Activated naive CD8-positive, alpha-beta T cell treated with anti-CD3 and anti-CD28 coated beads, Interleukin-2, amount 10 ng/mL, durations not matched to agents 7 days and 5 days (primary cell): ENCODE measurements around the gene EXOC6. TPM values are rescaled to one million over a fixed set of nuclear protein-coding genes. Genes with fewer than 3 reads are reported as not detected.
"Not testable (repeated sequence)": the region's sequence is repeated elsewhere in the genome, so short reads cannot be mapped to it uniquely, and the experiment has no call there.

Experiments used
- ATAC-seq: fragments of 150-1000 bp; cut with Tn5 transposase; one replicate; pipeline ENCODE4 v1.10.0; 2021; ENCODE audit warnings: low read depth, moderate library complexity
- POLR2A ChIA-PET: fragments of 350-600 bp; sonication (Branson Sonifier 250); formaldehyde crosslinking; loops from one replicate; lab custom pipeline; 2021; ENCODE audit warnings: antibody characterized with exemption; lab: Charles Lee
- DNase-seq: peaks from one replicate; pipeline ENCODE4 v3.0.0; 2021
- H3K27ac Mint-ChIP-seq: one replicate; pipeline ENCODE4 v1.8.0; 2022; ENCODE audit warnings: mild to moderate bottlenecking, mixed read lengths
- H3K27me3 Mint-ChIP-seq: one replicate; pipeline ENCODE4 v1.8.0; 2022; ENCODE audit warnings: mild to moderate bottlenecking, moderate library complexity, mixed read lengths
- H3K36me3 Mint-ChIP-seq: one replicate; pipeline ENCODE4 v1.8.0; 2021; ENCODE audit warnings: mild to moderate bottlenecking, mixed read lengths
- H3K4me1 Mint-ChIP-seq: one replicate; pipeline ENCODE4 v1.8.0; 2021; ENCODE audit warnings: mixed read lengths
- H3K4me3 Mint-ChIP-seq: one replicate; pipeline ENCODE4 v1.8.0; 2022; ENCODE audit warnings: mild to moderate bottlenecking, moderate library complexity, mixed read lengths
- H3K9me3 Mint-ChIP-seq: one replicate; pipeline ENCODE4 v1.8.0; 2021; ENCODE audit warnings: mixed read lengths
- total RNA-seq, 2 experiments: library from RNA; stranded (reverse); gene quantifications; one replicate each; pipeline ENCODE4 v1.2.3, GENCODE V29; 2021

EXOC6 gene
- total RNA-seq, 2 experiments from 2014 or later: 10.4 to 10.6 TPM

DNA sequence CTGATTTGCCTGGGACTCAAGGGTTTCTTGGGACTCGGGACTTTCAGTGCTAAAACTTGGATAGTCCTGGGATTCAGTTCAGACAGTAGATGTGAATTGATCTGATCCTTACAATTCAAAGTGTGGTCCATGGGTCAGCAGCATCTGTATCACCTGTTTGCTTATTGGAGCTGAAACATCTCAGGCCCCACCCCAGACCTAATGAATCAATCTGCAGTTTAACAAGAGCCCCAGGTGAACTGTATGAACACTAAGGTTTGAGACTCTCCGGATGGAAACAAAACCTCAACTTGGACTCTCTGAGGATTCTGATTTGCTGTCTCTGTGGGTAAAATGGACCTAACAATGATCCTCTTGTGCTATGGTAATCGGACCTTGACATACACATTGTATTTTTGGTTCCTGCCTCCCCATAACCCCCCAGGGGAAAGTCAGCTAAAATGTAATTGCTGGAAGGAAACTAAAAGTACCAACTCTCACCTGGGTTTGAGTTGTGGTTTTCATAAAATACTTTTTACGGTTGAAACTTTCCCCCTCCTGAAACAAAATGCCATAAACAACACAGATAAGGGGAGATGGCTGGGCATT, 237.0 kb downstream of the EXOC6 start:
- H3K4me3 Mint-ChIP-seq: no peak overlapping the region
- no peak overlapping the region for H3K27ac Mint-ChIP-seq
- ATAC-seq (no peak), DNase-seq (no peak)
- H3K36me3 Mint-ChIP-seq: no peaks in the 10 kb centered on the region
- H3K4me1 Mint-ChIP-seq: no peaks in the 10 kb centered on the region
- H3K9me3 Mint-ChIP-seq: no peaks in the 10 kb centered on the region
- POLR2A ChIA-PET: no interaction called here
- peaks cover 11% of the 10 kb centered on the region for H3K27me3 Mint-ChIP-seq

DNA sequence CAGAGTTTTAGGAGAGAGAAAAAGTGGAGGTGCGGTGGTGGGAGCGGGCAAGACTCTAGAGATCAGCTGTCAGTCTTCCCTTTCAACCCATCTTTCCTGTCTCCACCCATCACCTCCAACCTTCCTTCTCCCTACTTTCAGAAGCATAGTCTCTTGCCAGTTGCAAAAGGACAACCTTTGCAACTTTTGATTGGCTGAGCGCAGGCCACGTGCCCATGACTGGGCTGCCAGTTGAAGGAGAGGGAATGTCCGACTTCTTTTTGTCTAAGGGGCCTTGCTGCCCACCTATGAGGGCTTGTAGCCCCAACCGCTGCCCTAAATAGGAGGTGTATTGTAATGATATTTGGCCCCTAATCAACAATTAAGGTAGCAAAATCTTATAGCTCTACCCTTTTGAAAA, 238.0 kb downstream of the EXOC6 start:
- no peaks in the 10 kb centered on the region for H3K9me3 Mint-ChIP-seq
- H3K4me1 Mint-ChIP-seq: no peaks in the 10 kb centered on the region
- H3K4me3 Mint-ChIP-seq: no peak overlapping the region
- DNase-seq: no peak
- H3K27ac Mint-ChIP-seq: no peak overlapping the region
- peaks cover 10% of the 10 kb centered on the region for H3K27me3 Mint-ChIP-seq
- H3K36me3 Mint-ChIP-seq: no peaks in the 10 kb centered on the region
- POLR2A ChIA-PET: no interaction called here
- ATAC-seq: no peak

DNA sequence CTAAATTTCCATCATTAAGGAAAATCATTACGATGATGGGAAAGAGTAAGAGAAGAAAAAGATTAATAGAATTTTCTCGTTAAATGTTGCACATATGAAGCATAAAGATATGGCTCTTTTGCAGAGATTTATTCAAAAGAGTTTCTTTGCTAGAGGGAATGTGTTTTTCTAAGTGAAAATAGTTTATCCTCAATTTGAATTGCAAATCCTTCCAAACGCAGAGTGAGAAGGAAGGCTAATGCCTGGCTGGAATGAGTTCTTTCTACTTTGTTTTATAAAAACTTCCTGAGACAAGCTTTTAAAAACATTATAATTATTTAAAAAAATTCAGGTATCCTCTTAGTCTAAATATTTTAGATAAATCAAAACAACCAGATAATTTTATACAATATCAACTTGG, 239.5 kb downstream of the EXOC6 start:
- Mint-ChIP-seq H3K27ac (no peak overlapping the region), H3K36me3 (no peaks in the 10 kb centered on the region), H3K4me1 (no peaks in the 10 kb centered on the region), H3K4me3 (no peak overlapping the region), H3K27me3 (peaks cover 4% of the 10 kb centered on the region), H3K9me3 (no peaks in the 10 kb centered on the region)
- POLR2A ChIA-PET: no interaction called here
- DNase-seq: no peak
- ATAC-seq: no peak

DNA sequence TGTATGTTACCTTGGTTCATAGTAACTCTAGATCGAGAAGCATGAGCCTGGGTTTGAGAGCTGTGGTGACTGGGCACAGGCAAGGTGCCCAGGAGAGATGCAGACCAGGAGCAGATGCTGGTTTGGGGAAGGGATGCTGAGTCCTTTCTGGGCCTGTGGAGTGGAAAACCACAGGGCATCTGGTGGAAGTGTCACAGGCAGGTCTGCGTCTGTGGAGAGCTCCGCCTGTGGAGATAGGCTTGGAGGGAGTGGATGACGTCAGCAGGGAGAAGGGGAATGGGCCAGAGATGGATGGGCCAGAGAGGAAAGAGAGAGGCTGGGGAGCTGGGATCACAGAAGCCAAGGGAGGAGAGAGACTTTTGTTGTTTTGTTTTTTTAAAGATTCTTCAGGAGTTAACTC, 240.1 kb downstream of the EXOC6 start:
- peaks cover 4% of the 10 kb centered on the region for H3K27me3 Mint-ChIP-seq
- H3K27ac Mint-ChIP-seq: no peak overlapping the region
- no peak overlapping the region for H3K4me3 Mint-ChIP-seq
- no peaks in the 10 kb centered on the region for H3K36me3 Mint-ChIP-seq
- DNase-seq (no peak), ATAC-seq (no peak)
- H3K9me3 Mint-ChIP-seq: no peaks in the 10 kb centered on the region
- POLR2A ChIA-PET: interaction anchor here (0.7 kb wide), 1 partner anchor 12 kb away, joined by 5 read pairs; no protein-coding TSS in a partner anchor
- no peaks in the 10 kb centered on the region for H3K4me1 Mint-ChIP-seq

GRCh38 chr10:93090619-93091018, 242.3 kb downstream of the EXOC6 start:
- ATAC-seq (no peak), DNase-seq (no peak)
- Mint-ChIP-seq H3K4me1 (no peaks in the 10 kb centered on the region), H3K4me3 (no peak overlapping the region), H3K36me3 (no peaks in the 10 kb centered on the region), H3K9me3 (no peaks in the 10 kb centered on the region), H3K27ac (no peak overlapping the region), H3K27me3 (peaks cover 4% of the 10 kb centered on the region)
- POLR2A ChIA-PET: no interaction called here

- H3K4me3 Mint-ChIP-seq: no peak overlapping the region
- POLR2A ChIA-PET: no interaction called here
- H3K27ac Mint-ChIP-seq: no peak overlapping the region
- H3K36me3 Mint-ChIP-seq: no peaks in the 10 kb centered on the region
- H3K27me3 Mint-ChIP-seq: peaks cover 2% of the 10 kb centered on the region
- H3K9me3 Mint-ChIP-seq: no peaks in the 10 kb centered on the region
- DNase-seq (no peak), ATAC-seq (no peak)
- no peaks in the 10 kb centered on the region for H3K4me1 Mint-ChIP-seq
Observed at GRCh38 chr10:93091960-93092359, 243.6 kb downstream of the EXOC6 start.

GRCh38 chr10:93095225-93095624, 246.9 kb downstream of the EXOC6 start:
- Mint-ChIP-seq H3K4me1 (no peaks in the 10 kb centered on the region), H3K36me3 (no peaks in the 10 kb centered on the region), H3K27me3 (no peaks in the 10 kb centered on the region), H3K4me3 (no peak overlapping the region), H3K27ac (no peak overlapping the region), H3K9me3 (no peaks in the 10 kb centered on the region)
- POLR2A ChIA-PET: no interaction called here
- ATAC-seq: no peak
- no peak for DNase-seq

DNA sequence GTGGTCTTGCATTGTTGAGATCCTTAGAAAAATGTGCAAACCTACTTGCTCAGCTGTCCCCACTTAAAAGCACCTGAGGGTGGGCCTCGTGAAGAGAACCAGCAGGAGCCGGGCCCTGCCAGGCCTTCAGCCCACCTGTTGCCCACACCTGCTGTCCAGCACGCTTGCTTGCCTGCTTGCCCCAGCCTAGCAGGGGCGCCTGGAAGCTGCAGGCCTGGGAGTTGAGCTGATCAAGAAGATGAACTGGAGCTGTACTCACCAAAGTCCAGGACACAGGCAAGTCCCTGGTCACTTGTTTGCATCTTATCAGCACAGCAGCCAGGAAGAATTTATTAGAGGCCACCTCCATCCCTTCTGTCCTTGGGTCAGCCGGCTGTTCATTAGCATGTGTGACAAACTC, 248.6 kb downstream of the EXOC6 start:
- Mint-ChIP-seq H3K27ac (no peak overlapping the region), H3K9me3 (no peaks in the 10 kb centered on the region), H3K4me3 (no peak overlapping the region), H3K36me3 (no peaks in the 10 kb centered on the region), H3K4me1 (no peaks in the 10 kb centered on the region), H3K27me3 (no peaks in the 10 kb centered on the region)
- DNase-seq (no peak), ATAC-seq (no peak)
- POLR2A ChIA-PET: no interaction called here

DNA sequence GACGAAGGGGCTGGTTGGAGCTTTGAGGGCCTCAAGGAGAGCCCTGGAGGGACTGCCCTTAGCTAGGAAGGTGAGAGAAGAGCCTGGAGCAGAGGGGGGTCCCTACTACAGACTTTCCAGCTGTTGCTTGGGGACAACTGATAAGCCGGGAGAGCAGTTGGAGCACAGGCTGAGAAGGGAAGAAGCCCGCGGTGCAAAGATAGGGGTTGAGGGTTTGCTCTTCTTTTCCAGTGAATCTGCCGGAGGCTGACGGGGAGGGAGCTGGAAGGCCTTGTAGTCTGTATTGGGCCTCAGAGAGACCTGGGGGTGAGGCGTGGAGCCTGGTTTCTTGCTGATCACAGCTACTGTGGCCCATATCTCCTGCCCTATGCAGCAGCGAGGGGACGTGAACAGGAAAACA, 249.1 kb downstream of the EXOC6 start:
- no peak overlapping the region for H3K4me3 Mint-ChIP-seq
- POLR2A ChIA-PET: no interaction called here

GRCh38 chr10:93098816-93099215, 250.5 kb downstream of the EXOC6 start:
- H3K4me1 Mint-ChIP-seq: no peaks in the 10 kb centered on the region
- DNase-seq (no peak), ATAC-seq (no peak)
- H3K27ac Mint-ChIP-seq: no peak overlapping the region
- H3K4me3 Mint-ChIP-seq: no peak overlapping the region
- POLR2A ChIA-PET: no interaction called here
- no peaks in the 10 kb centered on the region for H3K36me3 Mint-ChIP-seq
- no peaks in the 10 kb centered on the region for H3K9me3 Mint-ChIP-seq
- no peaks in the 10 kb centered on the region for H3K27me3 Mint-ChIP-seq

More for the DNA sequence above, 249.1 kb downstream of the EXOC6 start:
- Mint-ChIP-seq H3K9me3 (no peaks in the 10 kb centered on the region), H3K27ac (no peak overlapping the region), H3K27me3 (no peaks in the 10 kb centered on the region), H3K4me1 (no peaks in the 10 kb centered on the region), H3K36me3 (no peaks in the 10 kb centered on the region)
- ATAC-seq (no peak), DNase-seq (no peak)

- no peak for DNase-seq
- no peaks in the 10 kb centered on the region for H3K27me3 Mint-ChIP-seq
- H3K36me3 Mint-ChIP-seq: no peaks in the 10 kb centered on the region
- no peaks in the 10 kb centered on the region for H3K9me3 Mint-ChIP-seq
- no peak overlapping the region for H3K27ac Mint-ChIP-seq
- no peak overlapping the region for H3K4me3 Mint-ChIP-seq
- ATAC-seq: no peak
- no peaks in the 10 kb centered on the region for H3K4me1 Mint-ChIP-seq
- POLR2A ChIA-PET: no interaction called here
Observed at GRCh38 chr10:93099670-93100069, 251.3 kb downstream of the EXOC6 start.

DNA sequence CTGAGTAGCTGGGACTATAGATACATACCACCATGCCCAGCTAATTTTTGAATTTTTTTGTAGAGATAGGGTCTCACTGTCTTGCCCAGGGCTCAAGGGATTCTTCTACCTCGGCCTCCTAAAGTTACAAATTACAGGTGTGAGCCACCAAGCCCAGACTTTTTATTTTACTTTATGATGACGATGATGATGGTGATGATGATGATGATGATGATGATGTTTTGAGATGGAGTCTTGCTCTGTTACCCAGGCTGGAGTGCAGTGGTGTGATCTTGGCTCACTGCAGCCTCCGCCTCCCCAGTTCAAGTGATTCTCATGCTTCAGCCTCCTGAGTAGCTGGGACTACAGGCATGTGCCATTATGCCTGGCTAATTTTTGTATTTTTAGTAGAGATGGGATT, 252.8 kb downstream of the EXOC6 start:
- POLR2A ChIA-PET, DNase-seq, H3K36me3 Mint-ChIP-seq, H3K4me3 Mint-ChIP-seq, H3K4me1 Mint-ChIP-seq, H3K9me3 Mint-ChIP-seq, ATAC-seq, H3K27ac Mint-ChIP-seq, H3K27me3 Mint-ChIP-seq: not testable (repeated sequence)

DNA sequence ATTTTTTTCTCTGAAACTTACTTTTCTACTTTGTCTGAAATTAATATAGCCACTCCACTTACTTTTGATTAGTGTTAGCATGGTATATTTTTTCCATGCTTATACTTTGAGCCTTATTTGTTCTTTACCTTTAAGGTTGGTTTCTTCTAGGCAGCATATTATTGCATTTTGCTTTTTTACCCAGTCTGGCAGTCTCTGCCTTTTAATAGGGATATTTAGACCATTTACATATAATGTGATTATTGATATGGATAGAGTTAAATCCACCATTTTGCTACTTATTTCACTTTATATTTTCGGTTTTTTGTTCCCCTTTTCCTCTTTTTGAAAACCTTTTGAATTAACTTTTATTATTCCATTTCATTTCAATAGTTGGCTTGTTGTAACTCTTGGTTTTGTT, 255.6 kb downstream of the EXOC6 start:
- H3K4me1 Mint-ChIP-seq: no peaks in the 10 kb centered on the region
- no peak overlapping the region for H3K27ac Mint-ChIP-seq
- H3K36me3 Mint-ChIP-seq: no peaks in the 10 kb centered on the region
- ATAC-seq (no peak), DNase-seq (no peak)
- no peak overlapping the region for H3K4me3 Mint-ChIP-seq
- H3K27me3 Mint-ChIP-seq: peaks cover 2% of the 10 kb centered on the region
- no peaks in the 10 kb centered on the region for H3K9me3 Mint-ChIP-seq
- POLR2A ChIA-PET: no interaction called here

- ATAC-seq: no peak
- POLR2A ChIA-PET: no interaction called here
- no peaks in the 10 kb centered on the region for H3K9me3 Mint-ChIP-seq
Observed at GRCh38 chr10:93106631-93107072, 258.3 kb downstream of the EXOC6 start.

More at GRCh38 chr10:93106631-93107072, 258.3 kb downstream of the EXOC6 start:
- Mint-ChIP-seq H3K4me3 (no peak overlapping the region), H3K27me3 (peaks cover 2% of the 10 kb centered on the region), H3K36me3 (no peaks in the 10 kb centered on the region), H3K27ac (no peak overlapping the region), H3K4me1 (no peaks in the 10 kb centered on the region)
- no peak for DNase-seq
